GM18870 (cell line): ENCODE data around the gene GLB1L.

ENCODE experiments used
- ATAC-seq: cut with Tn5 transposase; IDR thresholded peaks from one replicate; pipeline ENCODE4 v1.9.1; 2021; ENCODE audit warnings: moderate library complexity; ENCODE audit not compliant: unreplicated experiment

The GLB1L gene

GRCh38 chr2:219228041-219228910 lies 17.0 kb downstream of the GLB1L start:
- no peak for ATAC-seq

- ATAC-seq: no peak
Observed at GRCh38 chr2:219225350-219225749, 19.9 kb downstream of the GLB1L start.

GRCh38 chr2:219223831-219224610 lies 21.2 kb downstream of the GLB1L start:
- no peak for ATAC-seq

- no peak for ATAC-seq
Observed at GRCh38 chr2:219221957-219222518, 23.2 kb downstream of the GLB1L start.

GRCh38 chr2:219220652-219221402 lies 24.4 kb downstream of the GLB1L start:
- ATAC-seq: no peak

- no peak for ATAC-seq
Observed at GRCh38 chr2:219219784-219220532, 25.3 kb downstream of the GLB1L start.

- no peak for ATAC-seq
Observed at GRCh38 chr2:219218732-219219701, 26.2 kb downstream of the GLB1L start, which contains the start of gene ABCB6. TSS of gene ABCB6 (minus strand) at chr2:219218958. CDS start at chr2:219218673, 285 bp downstream.

- no peak for ATAC-seq
Observed at GRCh38 chr2:219218217-219218731, 27.0 kb downstream of the GLB1L start.

- ATAC-seq: no peak
Observed at GRCh38 chr2:219216535-219216915, 28.7 kb downstream of the GLB1L start.

- no peak for ATAC-seq
Observed at GRCh38 chr2:219215871-219216534, 29.2 kb downstream of the GLB1L start.

- ATAC-seq: no peak
Observed at GRCh38 chr2:219214786-219215185, 30.5 kb downstream of the GLB1L start.

- ATAC-seq: no peak
Observed at GRCh38 chr2:219214141-219214540, 31.1 kb downstream of the GLB1L start.

- no peak for ATAC-seq
Observed at GRCh38 chr2:219213486-219214071, 31.7 kb downstream of the GLB1L start.

GRCh38 chr2:219213026-219213415 lies 32.2 kb downstream of the GLB1L start:
- no peak for ATAC-seq

- ATAC-seq: no peak
Observed at GRCh38 chr2:219210886-219211362, 34.3 kb downstream of the GLB1L start.

- no peak for ATAC-seq
Observed at GRCh38 chr2:219210196-219210885, 34.9 kb downstream of the GLB1L start.
